ENCODE results near the gene DDIT3. TPM values are rescaled to one million over a fixed set of nuclear protein-coding genes. Genes with fewer than 3 reads are reported as not detected.

The DDIT3 gene
- total RNA-seq, 1 experiment from 2014 or later, result 61.9 TPM

GRCh38 chr12:57558864-57559263, 38.5 kb upstream of the DDIT3 start:
- Histone ChIP-seq H3K9me3 (ENCODE audit: low read depth, low read length, poor library complexity, severe bottlenecking) (no peaks in the 10 kb centered on the region), H3K36me3 (ENCODE audit: insufficient read depth, low read length, poor library complexity, severe bottlenecking) (no peaks in the 10 kb centered on the region), H3K27me3 (replicated peaks; ENCODE audit: insufficient read depth, low read depth, low read length, poor library complexity) (no peaks in the 10 kb centered on the region), H3K4me1 (ENCODE audit: insufficient read depth, low read length, poor library complexity, severe bottlenecking) (peaks cover under 1% of the 10 kb centered on the region), H3K27ac (ENCODE audit: low read depth, low read length, poor library complexity, severe bottlenecking) (no peak overlapping the region), H3K4me3 (ENCODE audit: low read depth, low read length, poor library complexity, severe bottlenecking) (no peak overlapping the region)
- BruUV-seq (replicated peaks), result no TSS peak
- ChIA-PET POLR2A (ENCODE audit: low non-redundant PET) (no interaction called here), CTCF (no interaction called here)
- TF ChIP-seq CTCF (conservative IDR thresholded peaks at IDR 0.05; ENCODE audit: low read depth, low read length) (no peak), EZH2 (IDR thresholded peaks at IDR 0.05; ENCODE audit: borderline replicate concordance, low read depth, low read length, poor library complexity, severe bottlenecking) (no peak)
- no peak for DNase-seq (ENCODE audit: low spot score)
- intact Hi-C loops (cut with micrococcal nuclease; ENCODE audit: unreplicated experiment), result no loop called here

GRCh38 chr12:57554897-57555296, 34.6 kb upstream of the DDIT3 start:
- Histone ChIP-seq H3K9me3 (ENCODE audit: low read depth, low read length, poor library complexity, severe bottlenecking) (no peaks in the 10 kb centered on the region), H3K27me3 (replicated peaks; ENCODE audit: insufficient read depth, low read depth, low read length, poor library complexity) (no peaks in the 10 kb centered on the region), H3K27ac (ENCODE audit: low read depth, low read length, poor library complexity, severe bottlenecking) (no peak overlapping the region), H3K36me3 (ENCODE audit: insufficient read depth, low read length, poor library complexity, severe bottlenecking) (no peaks in the 10 kb centered on the region), H3K4me1 (ENCODE audit: insufficient read depth, low read length, poor library complexity, severe bottlenecking) (peaks cover 11% of the 10 kb centered on the region), H3K4me3 (ENCODE audit: low read depth, low read length, poor library complexity, severe bottlenecking) (no peak overlapping the region)
- POLR2A ChIA-PET (ENCODE audit: low non-redundant PET), result no interaction called here
- no peak for TF ChIP-seq CTCF (conservative IDR thresholded peaks at IDR 0.05; ENCODE audit: low read depth, low read length)
- no peak for TF ChIP-seq EZH2 (IDR thresholded peaks at IDR 0.05; ENCODE audit: borderline replicate concordance, low read depth, low read length, poor library complexity, severe bottlenecking)
- BruUV-seq (replicated peaks), result no TSS peak
- no peak for DNase-seq (ENCODE audit: low spot score)
- CTCF ChIA-PET, result no interaction called here
- intact Hi-C loops (cut with micrococcal nuclease; ENCODE audit: unreplicated experiment), result no loop called here

- no TSS peak for BruUV-seq (replicated peaks)
- ChIA-PET POLR2A (ENCODE audit: low non-redundant PET) (no interaction called here), CTCF (no interaction called here)
- DNase-seq (ENCODE audit: low spot score), result no peak
- H3K4me1 ChIP-seq (ENCODE audit: insufficient read depth, low read length, poor library complexity, severe bottlenecking), result peaks cover 11% of the 10 kb centered on the region
- H3K27ac ChIP-seq (ENCODE audit: low read depth, low read length, poor library complexity, severe bottlenecking), result no peak overlapping the region
- no peaks in the 10 kb centered on the region for H3K36me3 ChIP-seq (ENCODE audit: insufficient read depth, low read length, poor library complexity, severe bottlenecking)
- no peak for TF ChIP-seq EZH2 (IDR thresholded peaks at IDR 0.05; ENCODE audit: borderline replicate concordance, low read depth, low read length, poor library complexity, severe bottlenecking)
- no peak for TF ChIP-seq CTCF (conservative IDR thresholded peaks at IDR 0.05; ENCODE audit: low read depth, low read length)
- no peaks in the 10 kb centered on the region for H3K27me3 ChIP-seq (replicated peaks; ENCODE audit: insufficient read depth, low read depth, low read length, poor library complexity)
- no peaks in the 10 kb centered on the region for H3K9me3 ChIP-seq (ENCODE audit: low read depth, low read length, poor library complexity, severe bottlenecking)
- no peak overlapping the region for H3K4me3 ChIP-seq (ENCODE audit: low read depth, low read length, poor library complexity, severe bottlenecking)
- intact Hi-C loops (cut with micrococcal nuclease; ENCODE audit: unreplicated experiment), result no loop called here
Observed at GRCh38 chr12:57554453-57554852, 34.1 kb upstream of the DDIT3 start.
